ENCODE results near the gene ASAP2.

- TF ChIP-seq RFX5 (IDR thresholded peaks at IDR 0.05; ENCODE audit: low read depth, low read length) = no peak
- no peak for TF ChIP-seq SNRNP70 (optimal IDR thresholded peaks at IDR 0.05; ENCODE audit: low read depth, low read length)
- no peak for TF ChIP-seq FOXJ3 (CRISPR knock-in tag; IDR thresholded peaks at IDR 0.05)
- TF ChIP-seq CBX8 (IDR thresholded peaks at IDR 0.05; ENCODE audit: borderline replicate concordance, extremely low read depth, low read depth, low read length, poor library complexity, severe bottlenecking) = no peak
- TF ChIP-seq ZNF318 (IDR thresholded peaks at IDR 0.05; ENCODE audit: borderline replicate concordance in 1 of 2, low read depth in 1 of 2) = no peak
- TF ChIP-seq, protein P1, sequence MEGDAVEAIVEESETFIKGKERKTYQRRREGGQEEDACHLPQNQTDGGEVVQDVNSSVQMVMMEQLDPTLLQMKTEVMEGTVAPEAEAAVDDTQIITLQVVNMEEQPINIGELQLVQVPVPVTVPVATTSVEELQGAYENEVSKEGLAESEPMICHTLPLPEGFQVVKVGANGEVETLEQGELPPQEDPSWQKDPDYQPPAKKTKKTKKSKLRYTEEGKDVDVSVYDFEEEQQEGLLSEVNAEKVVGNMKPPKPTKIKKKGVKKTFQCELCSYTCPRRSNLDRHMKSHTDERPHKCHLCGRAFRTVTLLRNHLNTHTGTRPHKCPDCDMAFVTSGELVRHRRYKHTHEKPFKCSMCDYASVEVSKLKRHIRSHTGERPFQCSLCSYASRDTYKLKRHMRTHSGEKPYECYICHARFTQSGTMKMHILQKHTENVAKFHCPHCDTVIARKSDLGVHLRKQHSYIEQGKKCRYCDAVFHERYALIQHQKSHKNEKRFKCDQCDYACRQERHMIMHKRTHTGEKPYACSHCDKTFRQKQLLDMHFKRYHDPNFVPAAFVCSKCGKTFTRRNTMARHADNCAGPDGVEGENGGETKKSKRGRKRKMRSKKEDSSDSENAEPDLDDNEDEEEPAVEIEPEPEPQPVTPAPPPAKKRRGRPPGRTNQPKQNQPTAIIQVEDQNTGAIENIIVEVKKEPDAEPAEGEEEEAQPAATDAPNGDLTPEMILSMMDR (IDR thresholded peaks at IDR 0.05 in 2 of 3, conservative IDR thresholded peaks at IDR 0.05 in 1 of 3; ENCODE audit: insufficient read depth in 2 of 3, low read depth in 1 of 3, low read length in 3 of 3) = no peak
- no peak for TF ChIP-seq MAFF (IDR thresholded peaks at IDR 0.05; ENCODE audit: low read length)
- TF ChIP-seq FOXA1 (IDR thresholded peaks at IDR 0.05; ENCODE audit: borderline replicate concordance) = no peak
These were observed 128.1 kb downstream of the ASAP2 start for GRCh38 chr2:9334761-9335160.
